Pancreas (tissue), 10 donors: ENCODE data around the gene SLC29A3. TPM values are rescaled to one million over a fixed set of nuclear protein-coding genes. Genes with fewer than 3 reads are reported as not detected.

Source experiments
- ATAC-seq, 4 donors: fragments of 200-7000 bp; cut with Tn5 transposase; one replicate each; pipeline versions ENCODE4 v1.8.0 to v1.9.1; 2020; ENCODE audit warnings: mild to moderate bottlenecking in 4 of 4, moderate library complexity in 4 of 4
- DNase-seq, 6 donors: peaks; one replicate each; pipeline ENCODE4 v3.0.0-alpha.2; 2020
- FAIRE-seq: peaks from 2 replicates; lab custom pipeline; 2012; peaks lifted over from hg19 to GRCh38; lab: Jason Lieb, UNC
- H3K27ac ChIP-seq, 4 donors: fragments of 200-600 bp; sonication (generic); 1 replicate in 3 of 4; 2 replicates in 1 of 4; pipeline versions ENCODE4 v1.5.0 to v1.8.0; 2020
- H3K27me3 ChIP-seq, 4 donors: fragments of 200-600 bp; one replicate each; pipeline ENCODE4 v1.8.0; 2021
- H3K36me3 ChIP-seq, 3 donors: fragments of 200-600 bp; sonication (generic) in 1 of 3; one replicate each; pipeline versions ENCODE4 v1.5.0 to v1.8.0; 2020 to 2021
- H3K4me1 ChIP-seq, 3 donors: fragments of 200-600 bp; one replicate each; pipeline ENCODE4 v1.8.0; 2021
- H3K4me3 ChIP-seq, 4 donors: fragments of 200-600 bp; sonication (generic) in 2 of 4; one replicate each; pipeline versions ENCODE4 v1.5.0 to v1.8.0; 2020 to 2021
- H3K9me3 ChIP-seq, 4 donors: fragments of 200-600 bp; one replicate each; pipeline ENCODE4 v1.8.0; 2021
- CTCF ChIP-seq, 4 donors: fragments of 200-600 bp; sonication (generic) in 3 of 4; IDR thresholded peaks; one replicate each; pipeline versions ENCODE4 v1.5.0 to v1.8.0; 2021; ENCODE audit warnings: antibody characterized with exemption in 4 of 4
- WGBS, 2 donors: extraction: QIAGEN DNeasy Blood & Tissue Kit; methylation state at CpG; one replicate each; pipeline ENCODE4 v1.1.7; 2013; 5-methylcytosine and 5-hydroxymethylcytosine counted together
- intact Hi-C, 3 donors: fragments of 100-400 bp; cut with DNase I; formaldehyde crosslinking; loops; one replicate each; pipeline versions ENCODE4 v1.11.1 to v1.14.2; 2022
- polyA plus RNA-seq, 2 donors: library from polyadenylated mRNA; stranded (reverse); fragments of 200-250 nt; gene quantifications; one replicate each; pipeline ENCODE4 v1.2.3, GENCODE V29; 2013
- total RNA-seq, 6 donors: library from RNA; stranded (reverse); fragmentation: NEBNext Ultra II Directional in 4 of 6; extraction: Animal tissue kit (Norgen Biotek cat#: 25700) in 4 of 6; gene quantifications; one replicate each; pipeline versions ENCODE4 v1.2.1 to v1.2.4, GENCODE V29; 2021 to 2023
- donor health status: healthy with polysubstance abuse.
- donor health status: DM: no; HTN: no; CAD: no; lungs with moderate emphysema.
- donor health status: DM: no; HTN: no; CAD: no.
- donor health status: control.
- donor health status: control.
- donor health status: Bipolar disorder and iron deficiency.
- donor health status: DM: yes; HTN: yes; CAD: no.
- donor health status: DM: no; HTN: no; CAD: no.
- donor health status: DM: no; HTN: no; CAD: no.
- donor health status: DM: yes; HTN: yes; CAD: no.

The SLC29A3 gene
- total and polyA plus RNA-seq, 8 donors = 2.2 to 7.0 (median 3.2) TPM

GRCh38 chr10:71366690-71367089 lies 47.6 kb downstream of the SLC29A3 start:
- TF ChIP-seq CTCF (IDR thresholded peaks at IDR 0.05) = no peak
- H3K4me3 ChIP-seq = no peak overlapping the region
- H3K36me3 ChIP-seq = no peaks in the 10 kb centered on the region
- intact Hi-C loops = no loop called here
- ATAC-seq (no peak), DNase-seq (no peak), FAIRE-seq (no peak)
- no peak overlapping the region for H3K27ac ChIP-seq
- no peaks in the 10 kb centered on the region for H3K4me1 ChIP-seq
- no peaks in the 10 kb centered on the region for H3K27me3 ChIP-seq
- H3K9me3 ChIP-seq = no peaks in the 10 kb centered on the region
- 80 to 82% methylated on average over 8 of the region's 8 CpGs for WGBS, 2 donors

- Histone ChIP-seq H3K4me3 (no peak overlapping the region), H3K4me1 (no peaks in the 10 kb centered on the region), H3K9me3 (no peaks in the 10 kb centered on the region), H3K27ac (no peak overlapping the region), H3K27me3 (no peaks in the 10 kb centered on the region), H3K36me3 (no peaks in the 10 kb centered on the region)
- DNase-seq = no peak
- no peak for TF ChIP-seq CTCF (IDR thresholded peaks at IDR 0.05)
- FAIRE-seq = no peak
- WGBS, 2 donors = 71 to 77% methylated on average over 2 of the region's 2 CpGs
- intact Hi-C loops = no loop called here
- peak in 2 of 4 donors; percentile 17 to 60 for ATAC-seq
Measured at GRCh38 chr10:71367271-71367670, 48.2 kb downstream of the SLC29A3 start.

GRCh38 chr10:71368176-71368575 lies 49.1 kb downstream of the SLC29A3 start:
- H3K27ac ChIP-seq = no peak overlapping the region
- no peaks in the 10 kb centered on the region for H3K36me3 ChIP-seq
- no peak for ATAC-seq
- 77 to 100% methylated on average over 1 of the region's 1 CpG for WGBS, 2 donors
- no peak for TF ChIP-seq CTCF (IDR thresholded peaks at IDR 0.05)
- no peaks in the 10 kb centered on the region for H3K27me3 ChIP-seq
- no peaks in the 10 kb centered on the region for H3K9me3 ChIP-seq
- no peaks in the 10 kb centered on the region for H3K4me1 ChIP-seq
- no peak for FAIRE-seq
- intact Hi-C loops = no loop called here
- no peak for DNase-seq
- no peak overlapping the region for H3K4me3 ChIP-seq

- no peak for FAIRE-seq
- WGBS, 2 donors = 44 to 52% methylated on average over 2 of the region's 2 CpGs
- H3K27me3 ChIP-seq = no peaks in the 10 kb centered on the region
- no peak for ATAC-seq
- H3K27ac ChIP-seq = no peak overlapping the region
- TF ChIP-seq CTCF (IDR thresholded peaks at IDR 0.05) = no peak
- intact Hi-C loops = no loop called here
- no peak for DNase-seq
- no peaks in the 10 kb centered on the region for H3K9me3 ChIP-seq
- no peaks in the 10 kb centered on the region for H3K4me1 ChIP-seq
- H3K36me3 ChIP-seq = no peaks in the 10 kb centered on the region
- no peak overlapping the region for H3K4me3 ChIP-seq
Measured at GRCh38 chr10:71368643-71369042, 49.6 kb downstream of the SLC29A3 start.

GRCh38 chr10:71369602-71370001 lies 50.5 kb downstream of the SLC29A3 start:
- ATAC-seq (no peak), DNase-seq (no peak), FAIRE-seq (no peak)
- no peaks in the 10 kb centered on the region for H3K36me3 ChIP-seq
- no peaks in the 10 kb centered on the region for H3K4me1 ChIP-seq
- no peak overlapping the region for H3K4me3 ChIP-seq
- H3K27me3 ChIP-seq = no peaks in the 10 kb centered on the region
- 77 to 79% methylated on average over 1 of the region's 1 CpG for WGBS, 2 donors
- H3K27ac ChIP-seq = no peak overlapping the region
- intact Hi-C loops = no loop called here
- no peak for TF ChIP-seq CTCF (IDR thresholded peaks at IDR 0.05)
- no peaks in the 10 kb centered on the region for H3K9me3 ChIP-seq
